ENCODE data around the gene BRINP3. TPM values are rescaled to one million over a fixed set of nuclear protein-coding genes. Genes with fewer than 3 reads are reported as not detected.

BRINP3 gene
- total RNA-seq, 1 donor from 2014 or later = 0.77 TPM

- H3K4me1 Mint-ChIP-seq = no peaks in the 10 kb centered on the region
- no peak overlapping the region for H3K4me3 Mint-ChIP-seq
- no peak overlapping the region for H3K27ac Mint-ChIP-seq (ENCODE audit: unreplicated experiment)
- H3K27me3 Mint-ChIP-seq (ENCODE audit: low read depth) = no peaks in the 10 kb centered on the region
- no peak for DNase-seq (ENCODE audit: low read depth, low spot score)
- peak; percentile 64 for TF ChIP-seq CTCF (conservative IDR thresholded peaks at IDR 0.05)
- H3K36me3 Mint-ChIP-seq (ENCODE audit: low read depth) = no peaks in the 10 kb centered on the region
- H3K9me3 Mint-ChIP-seq = no peaks in the 10 kb centered on the region
Observed at GRCh38 chr1:190320952-190321351, 156.7 kb downstream of the BRINP3 start.

- no peak overlapping the region for H3K27ac Mint-ChIP-seq (ENCODE audit: unreplicated experiment)
- no peaks in the 10 kb centered on the region for H3K9me3 Mint-ChIP-seq
- no peak overlapping the region for H3K4me3 Mint-ChIP-seq
- H3K4me1 Mint-ChIP-seq = no peaks in the 10 kb centered on the region
- DNase-seq (ENCODE audit: low read depth, low spot score) = no peak
- no peaks in the 10 kb centered on the region for H3K36me3 Mint-ChIP-seq (ENCODE audit: low read depth)
- H3K27me3 Mint-ChIP-seq (ENCODE audit: low read depth) = peaks cover 6% of the 10 kb centered on the region
- no peak for TF ChIP-seq CTCF (conservative IDR thresholded peaks at IDR 0.05)
Observed at GRCh38 chr1:190312763-190313162, 164.9 kb downstream of the BRINP3 start.

GRCh38 chr1:190303501-190303900 is 174.2 kb downstream of the BRINP3 start:
- H3K4me3 Mint-ChIP-seq = no peak overlapping the region
- no peaks in the 10 kb centered on the region for H3K36me3 Mint-ChIP-seq (ENCODE audit: low read depth)
- no peak overlapping the region for H3K27ac Mint-ChIP-seq (ENCODE audit: unreplicated experiment)
- DNase-seq (ENCODE audit: low read depth, low spot score) = no peak
- no peak for TF ChIP-seq CTCF (conservative IDR thresholded peaks at IDR 0.05)
- H3K4me1 Mint-ChIP-seq = no peaks in the 10 kb centered on the region
- H3K27me3 Mint-ChIP-seq (ENCODE audit: low read depth) = peaks cover 7% of the 10 kb centered on the region
- no peaks in the 10 kb centered on the region for H3K9me3 Mint-ChIP-seq

GRCh38 chr1:190296453-190296852 is 181.2 kb downstream of the BRINP3 start:
- Mint-ChIP-seq H3K4me3 (no peak overlapping the region), H3K4me1 (no peaks in the 10 kb centered on the region), H3K27ac (ENCODE audit: unreplicated experiment) (no peak overlapping the region), H3K9me3 (no peaks in the 10 kb centered on the region), H3K27me3 (ENCODE audit: low read depth) (no peaks in the 10 kb centered on the region), H3K36me3 (ENCODE audit: low read depth) (no peaks in the 10 kb centered on the region)
- no peak for TF ChIP-seq CTCF (conservative IDR thresholded peaks at IDR 0.05)
- no peak for DNase-seq (ENCODE audit: low read depth, low spot score)

GRCh38 chr1:190289897-190290296 is 187.8 kb downstream of the BRINP3 start:
- H3K4me1 Mint-ChIP-seq = no peaks in the 10 kb centered on the region
- no peak for TF ChIP-seq CTCF (conservative IDR thresholded peaks at IDR 0.05)
- H3K27ac Mint-ChIP-seq (ENCODE audit: unreplicated experiment) = no peak overlapping the region
- H3K36me3 Mint-ChIP-seq (ENCODE audit: low read depth) = no peaks in the 10 kb centered on the region
- no peak for DNase-seq (ENCODE audit: low read depth, low spot score)
- H3K27me3 Mint-ChIP-seq (ENCODE audit: low read depth) = peaks cover 7% of the 10 kb centered on the region
- no peak overlapping the region for H3K4me3 Mint-ChIP-seq
- no peaks in the 10 kb centered on the region for H3K9me3 Mint-ChIP-seq

- no peak overlapping the region for H3K4me3 Mint-ChIP-seq
- DNase-seq (ENCODE audit: low read depth, low spot score) = no peak
- H3K27me3 Mint-ChIP-seq (ENCODE audit: low read depth) = peaks cover 11% of the 10 kb centered on the region
- no peaks in the 10 kb centered on the region for H3K4me1 Mint-ChIP-seq
- H3K36me3 Mint-ChIP-seq (ENCODE audit: low read depth) = no peaks in the 10 kb centered on the region
- no peak for TF ChIP-seq CTCF (conservative IDR thresholded peaks at IDR 0.05)
- H3K9me3 Mint-ChIP-seq = no peaks in the 10 kb centered on the region
- H3K27ac Mint-ChIP-seq (ENCODE audit: unreplicated experiment) = no peak overlapping the region
Observed at GRCh38 chr1:190286111-190286510, 191.6 kb downstream of the BRINP3 start.

Measured in neural crest cell (in vitro differentiated cells).